ENCODE results near the gene LNP1. TPM values are rescaled to one million over a fixed set of nuclear protein-coding genes. Genes with fewer than 3 reads are reported as not detected.

The LNP1 gene
- total RNA-seq, 1 donor from 2014 or later: 2.6 TPM

GRCh38 chr3:100416863-100417262 lies 15.5 kb downstream of the LNP1 start:
- no peak overlapping the region for H3K4me2 ChIP-seq (ENCODE audit: low read length)
- no peaks in the 10 kb centered on the region for H3K36me3 ChIP-seq (ENCODE audit: insufficient read depth, low read length)
- Mint-ChIP-seq H3K4me1 (ENCODE audit: low read depth, unreplicated experiment) (no peaks in the 10 kb centered on the region), H3K9me3 (ENCODE audit: unreplicated experiment) (no peaks in the 10 kb centered on the region), H3K36me3 (ENCODE audit: low read depth, unreplicated experiment) (no peaks in the 10 kb centered on the region), H3K27ac (ENCODE audit: unreplicated experiment) (no peak overlapping the region), H3K27me3 (ENCODE audit: low read depth, unreplicated experiment) (no peaks in the 10 kb centered on the region), H3K4me3 (ENCODE audit: unreplicated experiment) (no peak overlapping the region)
- H3K9ac ChIP-seq (ENCODE audit: low read length): no peak overlapping the region
- no peak for TF ChIP-seq EZH2 (IDR thresholded peaks at IDR 0.05; ENCODE audit: insufficient read depth, low read length)
- TF ChIP-seq CTCF (IDR thresholded peaks at IDR 0.05; ENCODE audit: insufficient read depth, low read depth, low read length): no peak
- no peaks in the 10 kb centered on the region for H3K9me3 ChIP-seq (ENCODE audit: insufficient read depth, low read depth, low read length)
- DNase-seq (ENCODE audit: low read depth): no peak
- no peaks in the 10 kb centered on the region for H3K79me2 ChIP-seq (ENCODE audit: insufficient read depth, low read length)
- H3K27me3 ChIP-seq (ENCODE audit: insufficient read depth, low read length): no peaks in the 10 kb centered on the region
- no peak overlapping the region for H2AFZ ChIP-seq (ENCODE audit: low read depth, low read length)
- FAIRE-seq: no peak
- H4K20me1 ChIP-seq (ENCODE audit: insufficient read depth, low read length): no peaks in the 10 kb centered on the region
- no peaks in the 10 kb centered on the region for H3K4me1 ChIP-seq (ENCODE audit: insufficient read depth, low read length)
- H3K4me3 ChIP-seq (ENCODE audit: insufficient read depth, low read depth, low read length): no peak overlapping the region
- H3K27ac ChIP-seq (ENCODE audit: low read depth, low read length): no peak overlapping the region

GRCh38 chr3:100419406-100419805 lies 18.1 kb downstream of the LNP1 start:
- no peak overlapping the region for H3K4me3 ChIP-seq (ENCODE audit: insufficient read depth, low read depth, low read length)
- no peak overlapping the region for H3K9ac ChIP-seq (ENCODE audit: low read length)
- H3K4me3 Mint-ChIP-seq (ENCODE audit: unreplicated experiment): no peak overlapping the region
- DNase-seq (ENCODE audit: low read depth): no peak
- no peaks in the 10 kb centered on the region for H3K36me3 Mint-ChIP-seq (ENCODE audit: low read depth, unreplicated experiment)
- no peak overlapping the region for H3K27ac ChIP-seq (ENCODE audit: low read depth, low read length)
- no peaks in the 10 kb centered on the region for H3K9me3 ChIP-seq (ENCODE audit: insufficient read depth, low read depth, low read length)
- no peaks in the 10 kb centered on the region for H3K4me1 Mint-ChIP-seq (ENCODE audit: low read depth, unreplicated experiment)
- no peak overlapping the region for H3K27ac Mint-ChIP-seq (ENCODE audit: unreplicated experiment)
- no peaks in the 10 kb centered on the region for H3K27me3 ChIP-seq (ENCODE audit: insufficient read depth, low read length)
- TF ChIP-seq EZH2 (IDR thresholded peaks at IDR 0.05; ENCODE audit: insufficient read depth, low read length): no peak
- TF ChIP-seq CTCF (IDR thresholded peaks at IDR 0.05; ENCODE audit: insufficient read depth, low read depth, low read length): no peak
- no peaks in the 10 kb centered on the region for H4K20me1 ChIP-seq (ENCODE audit: insufficient read depth, low read length)
- no peak overlapping the region for H2AFZ ChIP-seq (ENCODE audit: low read depth, low read length)
- FAIRE-seq: no peak
- H3K4me1 ChIP-seq (ENCODE audit: insufficient read depth, low read length): no peaks in the 10 kb centered on the region
- no peak overlapping the region for H3K4me2 ChIP-seq (ENCODE audit: low read length)
- H3K27me3 Mint-ChIP-seq (ENCODE audit: low read depth, unreplicated experiment): no peaks in the 10 kb centered on the region
- no peaks in the 10 kb centered on the region for H3K36me3 ChIP-seq (ENCODE audit: insufficient read depth, low read length)
- H3K9me3 Mint-ChIP-seq (ENCODE audit: unreplicated experiment): no peaks in the 10 kb centered on the region
- no peaks in the 10 kb centered on the region for H3K79me2 ChIP-seq (ENCODE audit: insufficient read depth, low read length)

- H3K79me2 ChIP-seq (ENCODE audit: insufficient read depth, low read length): no peaks in the 10 kb centered on the region
- FAIRE-seq: no peak
Measured at GRCh38 chr3:100420885-100421284, 19.5 kb downstream of the LNP1 start.

More at GRCh38 chr3:100420885-100421284, 19.5 kb downstream of the LNP1 start:
- Histone ChIP-seq H2AFZ (ENCODE audit: low read depth, low read length) (no peak overlapping the region), H3K9ac (ENCODE audit: low read length) (no peak overlapping the region), H3K4me2 (ENCODE audit: low read length) (no peak overlapping the region), H4K20me1 (ENCODE audit: insufficient read depth, low read length) (no peaks in the 10 kb centered on the region), H3K27ac (ENCODE audit: low read depth, low read length) (no peak overlapping the region), H3K27me3 (ENCODE audit: insufficient read depth, low read length) (no peaks in the 10 kb centered on the region), H3K36me3 (ENCODE audit: insufficient read depth, low read length) (no peaks in the 10 kb centered on the region), H3K4me3 (ENCODE audit: insufficient read depth, low read depth, low read length) (no peak overlapping the region), H3K4me1 (ENCODE audit: insufficient read depth, low read length) (no peaks in the 10 kb centered on the region), H3K9me3 (ENCODE audit: insufficient read depth, low read depth, low read length) (no peaks in the 10 kb centered on the region)
- Mint-ChIP-seq H3K27me3 (ENCODE audit: low read depth, unreplicated experiment) (no peaks in the 10 kb centered on the region), H3K9me3 (ENCODE audit: unreplicated experiment) (no peaks in the 10 kb centered on the region), H3K4me1 (ENCODE audit: low read depth, unreplicated experiment) (no peaks in the 10 kb centered on the region), H3K4me3 (ENCODE audit: unreplicated experiment) (no peak overlapping the region), H3K27ac (ENCODE audit: unreplicated experiment) (no peak overlapping the region), H3K36me3 (ENCODE audit: low read depth, unreplicated experiment) (no peaks in the 10 kb centered on the region)
- DNase-seq (ENCODE audit: low read depth): no peak
- TF ChIP-seq CTCF (IDR thresholded peaks at IDR 0.05; ENCODE audit: insufficient read depth, low read depth, low read length) (no peak), EZH2 (IDR thresholded peaks at IDR 0.05; ENCODE audit: insufficient read depth, low read length) (no peak)

All from astrocyte (in vitro differentiated cells and primary cell).